Adrenal gland (tissue), 5 donors: ENCODE results near the gene PTGFRN.

Source experiments
- CTCF ChIP-seq, 6 experiments: fragments of 450-650 bp in 4 of 6; fragments of 200-600 bp in 2 of 6; sonication (generic) in 1 of 6; IDR thresholded peaks; 1 replicate in 5 of 6; 2 replicates in 1 of 6; pipeline versions ENCODE4 v1.5.1 to v1.8.0; 2016 to 2021; ENCODE audit warnings: antibody characterized with exemption in 6 of 6, mild to moderate bottlenecking in 2 of 6, moderate library complexity in 1 of 6
- POLR2A ChIP-seq, 2 donors: fragments of 450-650 bp; IDR thresholded peaks; one replicate each; pipeline ENCODE4 v1.6.1; 2017; ENCODE audit warnings: antibody characterized with exemption in 2 of 2, mild to moderate bottlenecking in 2 of 2, moderate library complexity in 1 of 2
- donor health status: DM: no; HTN: no; CAD: no.

GRCh38 chr1:116910379-116911187, 867 bp downstream of the PTGFRN start:
- TF ChIP-seq CTCF (IDR thresholded peaks at IDR 0.05) (no peak), POLR2A (IDR thresholded peaks at IDR 0.05) (no peak)
